Keratinocyte (primary cell): ENCODE results near the gene SFMBT1.

ENCODE experiments used
- EZH2 ChIP-seq: IDR thresholded peaks from one replicate; pipeline ENCODE4 v1.6.1; 2012; ENCODE audit warnings: inconsistent platforms, mild to moderate bottlenecking, low read length, moderate library complexity
- TF ChIP-seq, protein P1 (sequence below), 3 experiments: IDR thresholded peaks in 1 of 3; conservative IDR thresholded peaks in 1 of 3; optimal IDR thresholded peaks in 1 of 3; 2 replicates in 2 of 3; 3 replicates in 1 of 3; pipeline versions ENCODE3 to v1.5.1; 2011; ENCODE audit warnings: low read length in 3 of 3, mild to moderate bottlenecking in 3 of 3, moderate library complexity in 2 of 3, control low read depth in 1 of 3, inconsistent platforms in 1 of 3; ENCODE audit not compliant: insufficient read depth in 2 of 3; ENCODE audit errors: extremely low read depth in 1 of 3

GRCh38 chr3:52904552-52904951, 141.3 kb downstream of the SFMBT1 start:
- TF ChIP-seq, protein P1, sequence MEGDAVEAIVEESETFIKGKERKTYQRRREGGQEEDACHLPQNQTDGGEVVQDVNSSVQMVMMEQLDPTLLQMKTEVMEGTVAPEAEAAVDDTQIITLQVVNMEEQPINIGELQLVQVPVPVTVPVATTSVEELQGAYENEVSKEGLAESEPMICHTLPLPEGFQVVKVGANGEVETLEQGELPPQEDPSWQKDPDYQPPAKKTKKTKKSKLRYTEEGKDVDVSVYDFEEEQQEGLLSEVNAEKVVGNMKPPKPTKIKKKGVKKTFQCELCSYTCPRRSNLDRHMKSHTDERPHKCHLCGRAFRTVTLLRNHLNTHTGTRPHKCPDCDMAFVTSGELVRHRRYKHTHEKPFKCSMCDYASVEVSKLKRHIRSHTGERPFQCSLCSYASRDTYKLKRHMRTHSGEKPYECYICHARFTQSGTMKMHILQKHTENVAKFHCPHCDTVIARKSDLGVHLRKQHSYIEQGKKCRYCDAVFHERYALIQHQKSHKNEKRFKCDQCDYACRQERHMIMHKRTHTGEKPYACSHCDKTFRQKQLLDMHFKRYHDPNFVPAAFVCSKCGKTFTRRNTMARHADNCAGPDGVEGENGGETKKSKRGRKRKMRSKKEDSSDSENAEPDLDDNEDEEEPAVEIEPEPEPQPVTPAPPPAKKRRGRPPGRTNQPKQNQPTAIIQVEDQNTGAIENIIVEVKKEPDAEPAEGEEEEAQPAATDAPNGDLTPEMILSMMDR (optimal IDR thresholded peaks at IDR 0.05 in 1 of 3, IDR thresholded peaks at IDR 0.05 in 1 of 3, conservative IDR thresholded peaks at IDR 0.05 in 1 of 3; ENCODE audit: extremely low read depth in 1 of 3, insufficient read depth in 2 of 3, low read length in 3 of 3): no peak
- no peak for TF ChIP-seq EZH2
